Keratinocyte (primary cell): ENCODE measurements around the gene AKT1. TPM values are rescaled to one million over a fixed set of nuclear protein-coding genes. Genes with fewer than 3 reads are reported as not detected.

Experiments
- DNase-seq: peaks from one replicate; pipeline ENCODE4 v3.0.0-alpha.2; 2011; ENCODE audit warnings: low read depth, missing footprints, low spot score
- FAIRE-seq: peaks from 2 replicates; lab custom pipeline; 2011; peaks lifted over from hg19 to GRCh38; lab: Jason Lieb, UNC
- H2AFZ ChIP-seq: 2 replicates; pipeline ENCODE4 v1.6.0; 2012; ENCODE audit warnings: low read length, control low read depth, inconsistent platforms; ENCODE audit not compliant: control insufficient read depth
- H3K27ac ChIP-seq: 2 replicates; pipeline ENCODE4 v1.5.1; 2011; ENCODE audit warnings: low read length; ENCODE audit not compliant: control insufficient read depth, insufficient read depth
- H3K27me3 ChIP-seq: 3 replicates; pipeline ENCODE4 v1.6.0; 2011; ENCODE audit warnings: low read length; ENCODE audit not compliant: control insufficient read depth, insufficient read depth; ENCODE audit errors: extremely low read depth
- H3K36me3 ChIP-seq, 2 experiments: 2 replicates in 1 of 2; 3 replicates in 1 of 2; pipeline ENCODE4 v1.5.1; 2011; ENCODE audit warnings: low read length in 2 of 2, mild to moderate bottlenecking in 1 of 2; ENCODE audit not compliant: control insufficient read depth in 2 of 2, insufficient read depth in 2 of 2; ENCODE audit errors: extremely low read depth in 1 of 2
- H3K4me1 ChIP-seq: 3 replicates; pipeline ENCODE4 v1.5.1; 2011; ENCODE audit warnings: low read length; ENCODE audit not compliant: control insufficient read depth, insufficient read depth; ENCODE audit errors: extremely low read depth
- H3K4me2 ChIP-seq: 3 replicates; pipeline ENCODE4 v1.6.0; 2011; ENCODE audit warnings: low read depth, low read length; ENCODE audit not compliant: control insufficient read depth, insufficient read depth; ENCODE audit errors: extremely low read depth
- H3K4me3 ChIP-seq, 3 experiments: fragments of 200-600 bp in 1 of 3; sonication (generic) in 1 of 3; 2 replicates in 2 of 3; 3 replicates in 1 of 3; pipeline ENCODE4 v1.5.1; 2011 to 2016; ENCODE audit warnings: low read length in 3 of 3, mild to moderate bottlenecking in 3 of 3, control low read depth in 2 of 3, inconsistent platforms in 1 of 3, low read depth in 1 of 3, mixed read lengths in 1 of 3, mixed run types in 1 of 3, moderate library complexity in 1 of 3; ENCODE audit not compliant: control insufficient read depth in 2 of 3, insufficient read depth in 2 of 3; ENCODE audit errors: extremely low read depth in 1 of 3
- H3K79me2 ChIP-seq: 2 replicates; pipeline ENCODE4 v1.6.0; 2012; ENCODE audit warnings: low read length; ENCODE audit not compliant: control insufficient read depth, insufficient read depth
- H3K9ac ChIP-seq: 3 replicates; pipeline ENCODE4 v1.6.0; 2011; ENCODE audit warnings: low read length; ENCODE audit not compliant: control insufficient read depth, insufficient read depth; ENCODE audit errors: extremely low read depth
- H3K9me1 ChIP-seq: 3 replicates; pipeline ENCODE4 v1.6.0; 2011; ENCODE audit warnings: low read length; ENCODE audit not compliant: control insufficient read depth, insufficient read depth; ENCODE audit errors: extremely low read depth
- H3K9me3 ChIP-seq: 2 replicates; pipeline ENCODE4 v1.5.1; 2012; ENCODE audit warnings: low read depth, low read length; ENCODE audit not compliant: control insufficient read depth
- H4K20me1 ChIP-seq: 3 replicates; pipeline ENCODE4 v1.6.0; 2011; ENCODE audit warnings: low read length; ENCODE audit not compliant: control insufficient read depth, insufficient read depth; ENCODE audit errors: extremely low read depth
- CTCF ChIP-seq, 3 experiments: IDR thresholded peaks in 1 of 3; conservative IDR thresholded peaks in 1 of 3; optimal IDR thresholded peaks in 1 of 3; 2 replicates in 2 of 3; 3 replicates in 1 of 3; pipeline versions ENCODE3 to v1.5.1; 2011; ENCODE audit warnings: low read length in 3 of 3, mild to moderate bottlenecking in 3 of 3, moderate library complexity in 2 of 3, control low read depth in 1 of 3, inconsistent platforms in 1 of 3; ENCODE audit not compliant: insufficient read depth in 2 of 3; ENCODE audit errors: extremely low read depth in 1 of 3
- EZH2 ChIP-seq: IDR thresholded peaks from one replicate; pipeline ENCODE4 v1.6.1; 2012; ENCODE audit warnings: inconsistent platforms, mild to moderate bottlenecking, low read length, moderate library complexity
- dilution Hi-C: fragments of 300-500 bp; cut with MboI; formaldehyde crosslinking; loops from one replicate; pipeline ENCODE4 v1.7.0; 2020; ENCODE audit warnings: low sequenced_read_pairs; ENCODE audit not compliant: extremely low pct_ligation_motif_present
- polyA plus RNA-seq, 5 experiments: library from polyadenylated mRNA; depleted of rRNA in 3 of 5; stranded (reverse) in 3 of 5; stranded (forward) in 1 of 5; unstranded in 1 of 5; fragments of >200 nt; gene quantifications; 1 replicate in 1 of 5; 2 replicates in 3 of 5; 3 replicates in 1 of 5; pipeline versions ENCODE4 v1.2.1 to v1.2.3, GENCODE V29; 2011 to 2012; ENCODE audit warnings: missing spikeins in 2 of 5, low read depth in 1 of 5, low replicate concordance in 1 of 5

Gene AKT1
- polyA plus RNA-seq, 1 donor (not counting 4 experiments of a cell fraction or from before 2014, with no cell fraction given): 82.3 TPM

GRCh38 chr14:104788873-104789663 lies 6.5 kb downstream of the AKT1 start:
- Histone ChIP-seq H3K79me2 (peaks cover 85% of the 10 kb centered on the region), H3K4me2 (no peak overlapping the region), H3K27me3 (no peaks in the 10 kb centered on the region), H3K4me1 (peaks cover 15% of the 10 kb centered on the region), H3K27ac (no peak overlapping the region), H4K20me1 (peaks cover 27% of the 10 kb centered on the region), H3K4me3 (no peak overlapping the region), H3K9me3 (no peaks in the 10 kb centered on the region), H3K9me1 (peaks cover 10% of the 10 kb centered on the region), H2AFZ (no peak overlapping the region), H3K36me3 (peaks cover 16 to 26% of the 10 kb centered on the region in 2 experiments), H3K9ac (no peak overlapping the region)
- dilution Hi-C loops: no loop called here
- DNase-seq (no peak), FAIRE-seq (no peak)
- TF ChIP-seq EZH2 (no peak), CTCF (optimal IDR thresholded peaks at IDR 0.05 in 1 of 3, IDR thresholded peaks at IDR 0.05 in 1 of 3, conservative IDR thresholded peaks at IDR 0.05 in 1 of 3; ENCODE audit: extremely low read depth in 1 of 3, insufficient read depth in 2 of 3, low read length in 3 of 3) (no peak)

- Histone ChIP-seq H3K27ac (no peak overlapping the region), H4K20me1 (peaks cover 23% of the 10 kb centered on the region), H3K9me1 (peaks cover 6% of the 10 kb centered on the region), H3K9ac (no peak overlapping the region), H2AFZ (no peak overlapping the region), H3K4me3 (no peak overlapping the region), H3K79me2 (peaks cover 80% of the 10 kb centered on the region), H3K27me3 (no peaks in the 10 kb centered on the region), H3K36me3 (peaks cover 16 to 26% of the 10 kb centered on the region in 2 experiments), H3K4me2 (no peak overlapping the region), H3K9me3 (no peaks in the 10 kb centered on the region), H3K4me1 (peaks cover 7% of the 10 kb centered on the region)
- DNase-seq (no peak), FAIRE-seq (no peak)
- dilution Hi-C loops: no loop called here
- no peak for TF ChIP-seq CTCF (optimal IDR thresholded peaks at IDR 0.05 in 1 of 3, IDR thresholded peaks at IDR 0.05 in 1 of 3, conservative IDR thresholded peaks at IDR 0.05 in 1 of 3; ENCODE audit: extremely low read depth in 1 of 3, insufficient read depth in 2 of 3, low read length in 3 of 3)
- no peak for TF ChIP-seq EZH2
Observed at GRCh38 chr14:104788161-104788818, 7.3 kb downstream of the AKT1 start.
